ENCODE measurements around the gene AXL.

The AXL gene

GRCh38 chr19:41299046-41299754, 80.2 kb downstream of the AXL start:
- DNase-seq (ENCODE audit: low read depth) = no peak
- no peak for TF ChIP-seq CTCF (IDR thresholded peaks at IDR 0.05; ENCODE audit: insufficient read depth, low read depth, low read length, missing control alignments)
- no peak overlapping the region for H3K4me3 ChIP-seq (ENCODE audit: low read length)

GRCh38 chr19:41299755-41300089, 80.7 kb downstream of the AXL start:
- no peak for TF ChIP-seq CTCF (IDR thresholded peaks at IDR 0.05; ENCODE audit: insufficient read depth, low read depth, low read length, missing control alignments)
- peak; percentile 14 for DNase-seq (ENCODE audit: low read depth)
- no peak overlapping the region for H3K4me3 ChIP-seq (ENCODE audit: low read length)

DNA sequence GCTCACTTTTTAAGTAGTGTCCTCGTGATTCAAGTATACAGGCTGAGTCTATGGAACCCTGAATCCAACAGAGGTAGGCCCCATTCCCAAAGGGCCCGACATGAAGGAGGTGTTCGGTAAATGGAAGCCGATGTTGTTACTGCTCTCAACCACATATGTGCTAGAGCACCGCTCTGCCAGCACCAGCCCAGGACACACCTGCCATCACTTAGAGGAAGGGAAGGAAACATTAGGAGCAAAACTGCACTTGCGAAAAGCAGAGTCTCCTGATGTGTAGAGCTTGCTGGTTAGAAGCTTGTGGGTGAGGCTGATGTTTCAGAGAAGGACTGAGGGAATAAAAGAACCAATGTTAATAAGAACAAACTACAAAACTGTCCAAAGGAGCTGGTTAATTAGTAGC, 81.5 kb downstream of the AXL start:
- DNase-seq (ENCODE audit: low read depth) = no peak
- no peak for TF ChIP-seq CTCF (IDR thresholded peaks at IDR 0.05; ENCODE audit: insufficient read depth, low read depth, low read length, missing control alignments)
- H3K4me3 ChIP-seq (ENCODE audit: low read length) = no peak overlapping the region

DNA sequence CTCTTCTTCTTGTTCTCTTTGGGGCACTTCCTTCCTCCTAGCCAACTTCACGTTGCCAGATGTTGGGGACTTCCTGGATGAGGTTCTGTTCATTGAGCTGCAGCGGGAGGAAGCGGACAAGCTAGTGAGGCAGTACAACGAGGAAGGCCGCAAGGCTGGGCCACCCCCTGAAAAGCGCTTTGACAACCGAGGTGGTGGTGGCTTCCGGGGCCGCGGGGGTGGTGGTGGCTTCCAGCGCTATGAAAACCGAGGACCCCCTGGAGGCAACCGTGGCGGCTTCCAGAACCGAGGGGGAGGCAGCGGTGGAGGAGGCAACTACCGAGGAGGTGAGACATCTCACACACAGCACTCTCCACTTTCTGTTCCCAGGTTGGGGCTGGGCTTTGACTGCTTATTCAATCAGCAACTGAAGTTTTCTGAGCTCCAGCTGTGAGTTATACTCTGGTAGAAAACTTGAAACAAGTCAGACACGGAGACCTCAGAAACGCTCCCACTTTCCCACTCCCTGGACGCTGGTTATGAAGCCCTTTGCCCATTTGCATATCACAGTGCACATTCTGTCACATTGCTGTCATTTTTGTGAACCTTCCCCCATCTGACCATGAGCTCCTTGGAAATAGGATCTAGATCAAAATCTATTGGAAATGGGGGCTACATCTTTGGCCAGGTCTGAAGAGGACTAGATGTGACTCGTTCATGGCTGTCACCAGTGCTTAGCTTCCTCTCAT, 83.8 kb downstream of the AXL start:
- TF ChIP-seq CTCF (IDR thresholded peaks at IDR 0.05; ENCODE audit: insufficient read depth, low read depth, low read length, missing control alignments) = no peak
- H3K4me3 ChIP-seq (ENCODE audit: low read length) = no peak overlapping the region
- DNase-seq (ENCODE audit: low read depth) = no peak

DNA sequence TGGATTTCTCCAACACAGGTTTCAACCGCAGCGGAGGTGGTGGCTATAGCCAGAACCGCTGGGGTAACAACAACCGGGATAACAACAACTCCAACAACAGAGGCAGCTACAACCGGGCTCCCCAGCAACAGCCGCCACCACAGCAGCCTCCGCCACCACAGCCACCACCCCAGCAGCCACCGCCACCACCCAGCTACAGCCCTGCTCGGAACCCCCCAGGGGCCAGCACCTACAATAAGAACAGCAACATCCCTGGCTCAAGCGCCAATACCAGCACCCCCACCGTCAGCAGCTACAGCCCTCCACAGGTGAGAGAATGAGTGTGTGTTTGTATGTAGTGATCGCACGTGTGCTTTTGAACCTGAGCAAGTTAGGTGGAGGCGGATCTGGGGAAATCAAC, 84.9 kb downstream of the AXL start:
- no peak overlapping the region for H3K4me3 ChIP-seq (ENCODE audit: low read length)
- DNase-seq (ENCODE audit: low read depth) = no peak
- no peak for TF ChIP-seq CTCF (IDR thresholded peaks at IDR 0.05; ENCODE audit: insufficient read depth, low read depth, low read length, missing control alignments)

- TF ChIP-seq CTCF (IDR thresholded peaks at IDR 0.05; ENCODE audit: insufficient read depth, low read depth, low read length, missing control alignments) = no peak
- DNase-seq (ENCODE audit: low read depth) = no peak
- no peak overlapping the region for H3K4me3 ChIP-seq (ENCODE audit: low read length)
These were observed 85.9 kb downstream of the AXL start for GRCh38 chr19:41304706-41305483.
